HuH-7.5 (cell line): Measurements from ENCODE around the gene GOLGA6L2.
"Not testable (repeated sequence)": the region's sequence is repeated elsewhere in the genome, so short reads cannot be mapped to it uniquely, and the experiment has no call there.

Experiments
- DNase-seq: peaks from one replicate; pipeline ENCODE4 v3.0.0; 2011; ENCODE audit warnings: low spot score

GOLGA6L2 gene

DNA sequence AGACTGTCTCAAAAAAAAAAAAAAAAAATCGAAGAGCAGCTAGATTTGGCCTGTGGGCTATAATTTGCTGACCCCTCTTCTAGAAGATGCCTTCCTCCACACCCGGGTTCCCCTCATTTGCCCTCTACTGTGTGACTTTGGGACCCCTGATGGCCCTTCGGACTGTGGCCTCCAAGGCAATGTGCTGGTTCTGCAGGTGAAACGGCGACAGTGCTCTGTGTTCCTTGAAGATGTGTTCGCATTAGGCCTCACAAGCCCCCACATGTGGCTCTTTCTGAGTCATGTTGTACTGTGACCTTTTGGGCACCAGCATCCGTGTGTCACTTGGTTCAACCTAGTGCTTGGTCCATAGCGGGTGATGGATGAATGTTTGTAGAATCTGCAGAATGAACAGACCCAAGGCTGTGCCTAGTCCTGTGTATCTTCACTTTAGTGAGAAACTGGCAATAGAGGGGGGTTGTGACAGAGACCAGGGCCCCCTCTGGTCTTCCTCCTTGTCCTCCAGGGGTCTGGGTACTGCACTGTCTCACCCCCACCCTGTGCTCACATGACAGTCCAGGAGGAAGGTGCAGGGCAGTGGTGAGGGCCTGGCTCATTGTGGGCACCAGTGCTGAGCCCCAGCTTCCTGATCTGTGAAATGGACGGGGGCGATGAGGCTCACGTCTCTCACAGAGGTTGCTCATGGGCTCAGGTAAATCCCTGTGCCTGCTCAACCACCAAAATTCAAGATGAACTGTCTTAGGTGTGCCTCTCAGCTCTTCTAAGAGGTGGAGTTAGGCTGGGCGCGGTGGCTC is 22.7 kb downstream of the GOLGA6L2 start:
- DNase-seq: no peak

DNA sequence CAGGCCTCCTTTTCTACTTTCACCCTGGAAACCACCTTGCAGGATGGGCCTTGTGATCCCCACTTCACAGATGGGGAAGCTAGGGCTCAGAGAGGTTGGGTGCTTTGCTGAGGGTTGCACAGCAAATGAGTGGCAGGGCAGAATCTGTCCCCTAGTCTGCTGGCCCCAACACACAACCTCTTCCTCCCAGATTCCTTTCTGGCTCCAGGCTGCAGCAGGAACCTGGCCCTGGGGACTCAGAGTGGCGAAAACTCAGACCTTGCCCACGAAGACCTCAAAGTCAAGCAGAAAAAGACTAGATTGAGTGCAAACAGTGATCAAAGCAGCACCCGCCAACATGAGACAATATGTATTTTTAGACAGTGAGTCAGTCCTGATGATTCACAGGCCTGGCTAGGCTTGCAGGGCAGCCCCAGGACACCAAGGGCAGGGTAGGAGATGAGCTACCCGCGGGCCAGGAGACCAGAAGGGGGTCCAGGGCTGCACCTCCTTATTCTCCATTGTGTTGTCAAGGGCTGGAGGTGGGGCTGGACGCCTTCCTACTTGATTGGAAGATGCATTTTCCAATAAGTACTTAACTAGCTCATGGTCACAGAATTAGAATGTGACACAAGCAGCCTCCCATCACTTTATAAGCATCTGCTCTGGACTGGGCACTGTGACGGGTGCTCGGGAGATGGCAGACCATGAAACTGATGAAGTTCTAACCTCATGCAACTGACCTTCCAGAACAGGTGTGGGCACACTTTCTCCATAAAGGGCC is 23.9 kb downstream of the GOLGA6L2 start:
- no peak for DNase-seq

DNA sequence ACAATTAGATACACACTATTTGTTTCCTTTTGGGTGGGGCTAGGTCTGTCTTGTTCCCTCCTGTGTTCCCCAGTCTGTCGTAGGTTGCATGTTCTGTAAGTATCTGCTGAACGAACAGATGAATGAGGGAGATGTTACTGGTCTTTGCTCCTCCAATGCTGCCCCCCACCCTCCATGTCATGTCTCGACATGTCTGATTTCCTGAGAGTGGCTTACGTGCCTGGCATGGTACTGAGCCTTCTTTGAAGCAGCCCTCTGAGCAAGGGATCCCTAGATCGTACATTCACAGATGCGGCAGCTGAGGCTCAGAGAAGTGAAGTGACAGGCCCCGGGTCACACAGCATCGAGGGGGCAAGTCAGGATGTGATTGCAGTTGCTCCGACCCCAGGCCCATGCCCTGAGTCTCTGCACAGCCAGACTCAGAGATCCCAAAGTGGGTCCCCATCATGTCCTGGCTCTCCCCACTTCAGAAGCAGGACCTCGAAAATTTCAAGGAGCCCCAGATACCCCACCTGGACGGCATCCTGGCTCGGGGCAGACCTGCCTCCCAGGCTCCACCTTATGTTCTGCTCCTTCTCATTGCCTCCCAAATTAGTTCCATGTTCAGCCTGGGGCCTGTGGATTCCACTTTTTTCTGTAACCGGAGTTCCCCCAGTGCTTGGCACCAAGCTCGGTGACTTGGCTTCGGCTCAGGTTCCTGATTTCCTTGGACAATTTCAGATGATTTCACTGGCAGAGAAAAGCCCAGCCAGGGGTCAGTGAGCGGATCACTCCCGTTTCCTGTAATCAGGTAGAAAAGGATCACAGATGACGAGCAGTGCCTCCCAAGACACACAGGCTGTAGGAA is 24.7 kb downstream of the GOLGA6L2 start:
- DNase-seq: no peak

DNA sequence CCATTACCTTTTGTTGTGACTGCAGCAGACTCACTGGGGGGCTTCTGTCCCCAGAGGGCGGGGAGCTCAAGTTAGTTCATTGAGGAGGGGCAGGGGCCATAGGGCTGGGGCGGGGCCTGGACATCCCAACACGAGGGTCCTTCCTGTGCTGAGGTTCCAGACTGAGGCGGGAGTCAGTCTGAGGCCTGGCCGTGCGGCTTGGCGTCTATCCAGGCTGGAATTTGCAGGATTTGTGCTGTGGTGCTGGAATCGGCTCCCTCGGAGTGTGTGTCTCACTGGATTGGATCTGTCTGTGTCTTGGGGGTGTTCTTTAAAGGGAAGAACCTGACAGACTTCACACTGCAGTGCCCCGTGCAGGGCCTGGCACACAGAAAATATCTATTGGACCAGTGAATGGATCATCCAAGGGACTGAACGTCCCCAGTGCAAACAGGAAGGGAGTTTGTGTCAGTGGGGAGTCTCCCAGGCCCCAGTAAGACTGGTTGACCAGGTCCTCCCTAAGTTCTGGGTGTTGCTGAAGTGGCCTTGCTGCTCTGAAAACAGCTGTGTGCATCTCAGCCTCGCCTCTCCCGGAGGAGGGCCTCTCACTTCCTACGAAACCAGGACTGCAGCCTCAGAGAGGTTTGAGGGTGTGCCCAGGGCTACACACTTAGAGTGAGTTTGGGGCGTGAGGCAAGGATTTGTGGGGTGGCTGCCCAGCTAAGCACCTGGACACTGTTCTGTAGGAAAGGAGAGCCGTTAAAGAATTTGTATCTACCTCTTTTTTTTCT is 26.1 kb downstream of the GOLGA6L2 start:
- DNase-seq: no peak

DNA sequence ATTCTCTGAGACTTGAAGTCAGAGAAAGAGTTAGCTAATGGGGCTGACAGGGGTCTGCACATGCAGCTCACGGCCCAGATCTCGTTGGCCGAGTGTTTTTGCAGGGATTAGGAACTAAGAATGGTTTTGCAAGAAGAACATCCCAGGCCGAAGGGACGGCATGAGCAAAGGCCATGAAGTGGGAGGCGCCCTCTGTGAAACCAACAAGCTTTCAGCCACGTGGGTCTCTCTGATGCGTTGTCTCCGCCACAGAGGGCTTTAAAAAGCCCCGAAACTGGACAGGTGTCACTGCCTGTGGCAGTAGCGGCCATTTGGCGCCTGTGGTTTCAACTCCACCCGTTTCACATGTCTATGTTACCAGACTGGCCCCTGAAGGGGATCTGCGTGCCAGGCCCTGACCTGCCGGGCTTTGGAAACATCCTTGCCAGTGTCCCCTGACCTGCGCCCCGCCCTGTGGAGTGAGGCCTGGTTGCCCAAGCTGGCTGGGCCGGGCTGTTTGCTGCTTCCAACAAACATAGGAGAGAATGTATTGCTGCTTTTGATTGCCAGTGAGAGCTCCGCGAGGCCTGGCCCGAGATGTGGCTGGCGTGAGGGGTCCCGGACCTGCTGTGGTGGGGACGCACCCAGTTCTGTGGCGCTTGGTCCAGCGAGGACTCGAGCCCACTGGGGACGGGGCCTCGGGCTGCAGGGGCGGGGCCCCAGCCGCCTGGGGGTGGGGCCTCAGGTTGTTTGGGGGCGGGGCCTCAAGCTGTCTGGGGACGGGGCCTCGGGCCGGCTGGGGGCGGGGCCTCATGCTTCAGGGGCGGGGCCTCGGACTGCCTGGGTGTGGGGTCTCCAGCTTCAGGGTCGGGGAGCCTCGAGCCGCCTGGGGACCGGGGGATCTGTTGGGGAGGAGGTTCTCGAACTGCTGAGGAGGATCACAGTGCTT is 30.4 kb downstream of the GOLGA6L2 start:
- no peak for DNase-seq

DNA sequence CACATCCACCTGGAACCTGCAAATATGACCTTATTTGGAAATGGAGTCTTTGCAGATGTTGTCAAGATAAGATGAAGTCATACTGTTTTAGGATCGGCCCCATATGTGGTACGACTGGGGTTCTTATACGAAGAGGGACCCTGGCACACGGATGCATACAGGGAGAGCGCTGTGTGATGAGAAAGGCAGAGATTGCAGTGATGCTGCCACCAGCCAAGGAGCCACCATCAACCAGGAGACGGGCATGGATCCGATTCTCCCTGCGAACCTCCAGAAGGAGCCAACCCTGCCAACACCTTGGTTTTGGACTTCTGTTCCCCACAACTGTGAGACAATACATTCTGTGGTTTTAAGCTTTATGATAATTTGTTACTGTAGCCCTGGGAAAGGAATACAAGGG is 31.2 kb downstream of the GOLGA6L2 start:
- not testable (repeated sequence) for DNase-seq

DNA sequence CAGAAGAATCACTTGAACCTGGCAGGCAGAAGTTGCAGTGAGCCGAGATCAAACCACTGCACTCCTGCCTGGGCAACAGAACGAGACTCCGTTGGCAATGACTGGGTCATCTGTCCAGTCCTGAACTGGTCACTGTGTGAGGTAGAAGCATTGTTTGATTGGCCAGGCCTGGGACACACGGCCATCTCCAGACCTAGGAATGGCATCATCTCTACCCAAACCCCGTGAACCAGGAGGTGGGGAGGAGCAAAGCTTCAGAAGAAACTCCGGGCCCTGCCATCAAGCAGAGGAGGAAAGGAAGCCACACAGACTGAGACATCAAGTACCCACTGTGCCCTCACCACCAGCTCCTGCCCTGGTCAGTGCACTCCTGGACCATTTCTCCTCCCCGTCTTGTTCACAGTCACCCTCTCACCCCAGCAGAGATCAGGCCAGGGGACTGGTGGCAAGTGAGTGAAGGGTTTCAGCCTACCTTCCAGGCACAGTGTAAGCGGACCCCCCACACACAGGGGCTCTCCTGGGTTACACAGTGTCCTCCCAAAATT is 31.6 kb downstream of the GOLGA6L2 start:
- DNase-seq: no peak

DNA sequence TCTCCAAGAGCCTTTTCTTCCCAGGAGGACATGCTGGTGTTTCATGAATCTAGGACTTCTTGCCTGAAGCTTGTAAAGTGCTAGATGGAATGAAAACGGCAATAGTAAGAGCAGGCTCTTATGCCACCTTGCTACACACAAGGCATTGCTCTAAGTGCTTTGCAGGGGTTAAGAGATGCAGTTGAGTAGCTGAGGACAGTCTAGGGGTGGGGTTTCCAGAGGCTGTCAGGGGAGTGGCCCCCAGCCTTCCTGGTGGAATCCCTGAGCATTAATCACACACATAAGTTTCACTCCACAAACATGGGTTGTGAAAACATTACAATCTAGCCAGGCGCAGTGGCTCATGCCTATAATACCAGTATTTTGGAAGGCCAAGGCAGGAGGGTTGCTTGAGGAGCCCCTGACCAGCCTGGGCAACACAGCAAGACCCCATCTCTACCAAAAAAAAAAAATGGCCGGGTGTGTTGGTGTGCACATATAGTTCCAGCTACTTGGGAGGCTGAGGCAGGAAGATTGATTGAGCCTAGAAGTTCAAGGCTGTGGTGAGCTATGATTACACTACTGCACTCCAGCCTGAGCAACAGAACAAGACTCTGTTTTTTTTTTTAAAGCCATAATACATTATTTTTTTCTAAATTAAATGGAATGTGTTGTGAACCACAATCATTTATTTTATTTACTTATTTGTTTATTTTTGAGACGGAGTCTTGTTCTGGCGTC is 34.0 kb downstream of the GOLGA6L2 start:
- DNase-seq: not testable (repeated sequence)

DNA sequence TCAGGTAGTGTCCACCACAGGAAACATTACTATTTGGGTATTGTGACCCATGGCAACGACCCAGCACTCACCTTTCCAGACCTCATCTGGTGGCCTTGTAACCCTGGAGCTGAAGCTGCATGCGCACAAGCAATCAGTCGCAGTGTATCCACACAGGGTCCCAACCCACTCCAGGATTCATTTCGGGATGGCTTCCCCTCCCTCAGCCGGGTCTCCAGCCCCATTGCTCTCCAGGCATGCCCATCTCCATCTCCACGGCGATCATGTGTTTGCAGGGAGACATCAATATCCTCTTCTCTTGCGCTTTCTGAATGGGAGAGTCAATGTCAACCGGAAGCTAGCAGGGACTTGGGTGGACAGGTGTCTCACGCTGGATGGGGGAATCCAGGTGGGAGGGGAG is 35.2 kb downstream of the GOLGA6L2 start:
- DNase-seq: no peak

DNA sequence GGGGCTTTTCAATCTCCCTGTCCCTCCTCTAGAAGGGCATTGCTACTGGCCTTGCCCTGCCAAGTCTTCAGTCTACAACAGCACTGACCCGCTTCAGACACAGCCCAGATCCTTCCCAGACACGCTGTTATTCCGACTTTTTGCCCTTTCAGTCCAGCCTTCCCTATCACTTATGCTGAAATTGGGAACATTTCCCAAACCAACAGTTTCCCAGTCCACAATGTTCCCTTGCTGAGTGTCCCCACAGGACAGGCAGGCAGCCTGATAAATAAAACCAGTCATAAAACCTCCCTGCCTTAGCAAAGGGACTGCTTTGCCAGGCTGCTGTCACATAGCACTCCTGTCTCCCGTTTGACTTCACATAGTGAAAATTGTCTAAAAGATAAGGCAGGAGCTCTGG is 43.5 kb downstream of the GOLGA6L2 start:
- DNase-seq: no peak

DNA sequence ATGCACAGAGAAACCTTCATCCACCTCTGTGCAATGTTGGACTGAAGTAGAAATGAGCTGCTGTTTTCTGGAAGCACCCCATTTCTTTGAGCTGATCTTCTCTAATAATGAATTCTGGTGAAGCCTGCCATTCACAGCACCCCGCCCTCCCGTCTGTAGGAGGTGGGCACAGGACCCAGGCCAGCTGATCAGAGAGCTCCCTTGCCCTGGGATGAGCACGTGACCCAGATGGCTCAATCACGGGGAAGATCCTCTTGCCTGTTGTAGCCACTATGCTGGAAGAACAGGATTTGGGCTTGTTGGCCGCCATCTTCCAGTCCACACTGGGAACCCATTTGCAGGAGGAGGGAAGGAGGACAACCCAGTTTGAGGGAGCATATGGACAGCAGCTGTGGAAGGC is 44.5 kb downstream of the GOLGA6L2 start:
- DNase-seq: no peak

DNA sequence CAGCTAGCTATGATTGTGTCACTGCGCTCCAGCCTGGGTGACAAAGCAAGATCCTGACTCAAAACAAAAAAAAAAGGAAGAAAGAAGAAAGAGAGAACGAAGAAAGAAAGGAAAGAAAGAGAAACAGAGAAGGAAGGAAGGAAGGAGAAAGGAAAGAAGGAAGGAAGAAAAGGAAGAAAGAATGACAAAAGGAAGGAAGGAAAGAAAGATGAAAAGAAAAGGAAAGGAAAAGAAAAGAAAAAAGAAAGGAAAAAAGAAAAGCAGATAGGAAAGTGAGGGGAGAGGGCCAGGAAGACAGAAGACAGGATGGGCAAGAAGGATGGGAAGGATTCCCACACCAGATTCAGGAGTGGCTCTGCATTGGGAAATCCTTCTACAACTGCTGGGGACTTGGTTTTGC is 44.9 kb downstream of the GOLGA6L2 start:
- no peak for DNase-seq

DNA sequence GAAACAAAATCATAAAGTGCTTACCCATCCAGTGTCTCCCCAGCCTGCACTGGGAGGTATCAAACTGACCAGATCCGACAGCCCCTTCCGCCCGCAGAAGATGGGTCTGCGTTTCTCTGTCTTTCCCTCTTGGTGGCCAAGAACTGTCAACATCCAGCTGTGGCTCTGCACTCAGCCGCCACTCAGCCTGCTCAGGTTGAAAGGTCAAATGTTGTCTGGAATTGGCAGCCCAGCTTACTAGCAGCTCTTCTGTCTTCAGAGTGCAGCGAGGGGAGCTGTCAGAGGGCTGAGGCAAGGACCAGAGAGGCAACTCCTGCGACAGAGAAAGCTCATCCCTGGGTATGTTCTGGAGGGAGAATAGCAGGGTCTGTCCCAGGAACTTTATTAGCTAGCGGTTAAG is 45.4 kb downstream of the GOLGA6L2 start:
- DNase-seq: no peak

DNA sequence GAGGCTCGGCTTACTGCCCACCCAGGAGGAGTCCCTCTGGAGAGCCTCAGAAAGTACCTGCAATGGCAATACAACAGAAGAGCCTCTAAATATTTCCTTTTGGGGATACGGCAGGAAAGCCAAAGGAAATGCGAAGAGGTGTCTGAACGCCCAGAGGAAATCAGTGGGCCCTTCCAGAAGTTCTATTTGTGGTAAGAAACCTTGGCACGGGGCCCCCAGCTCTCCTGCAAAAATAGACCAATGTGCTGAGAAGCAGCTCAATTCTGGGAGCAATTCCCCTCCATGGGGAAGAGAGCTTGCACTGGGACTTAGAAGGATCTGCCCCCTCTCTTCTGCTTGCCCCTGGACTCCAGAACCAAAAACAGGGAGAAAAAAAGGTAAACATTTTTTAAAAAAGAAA is 47.8 kb downstream of the GOLGA6L2 start:
- DNase-seq: not testable (repeated sequence)

DNA sequence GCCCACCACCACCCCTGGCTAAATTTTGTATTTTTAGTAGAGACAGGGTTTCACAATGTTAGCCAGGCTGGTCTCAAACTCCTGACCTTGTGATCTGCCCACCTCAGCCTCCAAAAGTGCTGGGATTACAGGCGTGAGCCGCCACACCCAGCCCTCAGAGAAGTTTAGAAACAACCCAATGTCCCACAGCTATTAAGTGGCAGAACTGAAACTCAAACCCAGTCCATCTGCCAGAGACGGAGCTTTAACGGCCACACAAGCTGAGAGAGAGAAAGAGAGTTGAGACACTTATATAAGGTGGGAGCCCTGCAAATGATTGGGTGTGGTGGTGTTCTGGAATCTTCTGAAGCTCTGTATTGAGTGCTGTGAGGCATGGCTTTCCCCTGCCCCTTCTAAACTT is 48.7 kb downstream of the GOLGA6L2 start:
- DNase-seq: not testable (repeated sequence)

DNA sequence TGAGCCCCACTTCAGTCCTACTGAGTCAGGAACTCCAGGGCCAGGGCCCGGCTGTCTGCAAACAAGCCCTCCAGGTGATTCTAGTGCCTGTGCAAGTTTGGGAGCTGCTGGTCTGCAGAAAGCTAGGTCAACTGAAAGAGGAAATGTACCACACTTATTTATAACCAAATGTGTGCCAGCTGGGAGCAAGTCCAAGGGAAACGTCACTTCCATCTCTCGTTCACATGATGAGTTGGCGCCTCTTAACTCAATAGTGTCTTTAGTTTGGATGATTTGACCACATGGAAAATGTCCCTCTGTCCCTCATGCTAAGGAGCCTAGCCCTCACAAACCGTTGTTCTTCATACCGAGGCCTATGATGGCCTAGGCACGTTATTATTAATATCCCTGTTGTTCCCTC is 49.3 kb downstream of the GOLGA6L2 start:
- DNase-seq: no peak

DNA sequence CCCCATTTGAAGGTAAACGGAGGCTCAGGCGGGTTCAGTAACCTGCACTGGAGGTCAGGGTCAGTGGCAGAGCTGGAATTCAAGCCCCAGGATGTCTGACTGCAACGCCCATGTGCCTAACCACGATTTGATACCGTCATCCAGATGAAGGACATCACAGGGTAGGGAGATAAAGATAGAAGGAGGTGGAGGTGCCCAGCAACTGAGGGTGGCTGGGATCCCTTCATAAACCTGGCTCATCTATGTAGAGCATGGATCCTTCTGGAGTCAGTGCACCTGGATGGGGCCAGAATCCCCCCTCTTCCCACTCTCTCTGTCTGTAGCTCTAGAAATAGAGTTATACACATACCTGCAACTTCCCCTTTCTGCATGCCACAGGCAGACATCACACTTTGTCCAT is 51.2 kb downstream of the GOLGA6L2 start:
- DNase-seq: no peak

DNA sequence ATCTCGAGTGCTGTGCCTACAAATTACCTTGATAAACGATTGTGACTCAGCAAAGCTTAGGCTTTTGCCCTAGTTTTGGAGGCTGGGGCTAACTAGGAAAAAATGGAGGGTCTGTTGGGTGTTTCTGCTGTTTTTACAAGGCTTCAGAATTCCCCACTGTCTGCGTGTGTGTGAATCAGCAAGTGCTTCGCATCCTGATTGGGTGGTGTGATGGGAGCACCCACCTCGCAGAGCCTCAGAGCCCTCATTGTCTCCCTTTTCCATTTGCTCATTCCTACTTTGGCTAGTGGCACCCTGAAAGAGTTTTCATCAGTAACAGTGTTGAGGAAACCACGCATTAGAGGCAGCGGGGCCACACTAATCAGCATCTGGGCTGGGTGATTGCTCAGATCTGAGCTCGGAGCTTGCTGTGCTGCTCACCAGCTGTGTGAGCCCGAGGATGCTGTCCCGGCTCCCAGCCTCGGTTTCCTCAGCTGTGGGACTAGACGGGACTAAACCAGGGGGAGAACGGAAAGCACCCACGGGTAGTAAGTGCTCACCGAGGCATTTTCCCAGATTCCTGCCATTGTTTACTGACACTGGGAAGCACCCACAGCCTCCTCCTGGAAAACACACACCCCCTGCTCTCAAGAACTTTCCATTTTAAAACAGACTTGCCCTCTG is 51.9 kb downstream of the GOLGA6L2 start:
- no peak for DNase-seq
